ENCODE data around the gene GPR35. TPM values are rescaled to one million over a fixed set of nuclear protein-coding genes. Genes with fewer than 3 reads are reported as not detected.
"Not testable (repeated sequence)": the region's sequence is repeated elsewhere in the genome, so short reads cannot be mapped to it uniquely, and the experiment has no call there.

The GPR35 gene
- total RNA-seq, 2 donors from 2014 or later, result 0.55 to 0.71 TPM

DNA sequence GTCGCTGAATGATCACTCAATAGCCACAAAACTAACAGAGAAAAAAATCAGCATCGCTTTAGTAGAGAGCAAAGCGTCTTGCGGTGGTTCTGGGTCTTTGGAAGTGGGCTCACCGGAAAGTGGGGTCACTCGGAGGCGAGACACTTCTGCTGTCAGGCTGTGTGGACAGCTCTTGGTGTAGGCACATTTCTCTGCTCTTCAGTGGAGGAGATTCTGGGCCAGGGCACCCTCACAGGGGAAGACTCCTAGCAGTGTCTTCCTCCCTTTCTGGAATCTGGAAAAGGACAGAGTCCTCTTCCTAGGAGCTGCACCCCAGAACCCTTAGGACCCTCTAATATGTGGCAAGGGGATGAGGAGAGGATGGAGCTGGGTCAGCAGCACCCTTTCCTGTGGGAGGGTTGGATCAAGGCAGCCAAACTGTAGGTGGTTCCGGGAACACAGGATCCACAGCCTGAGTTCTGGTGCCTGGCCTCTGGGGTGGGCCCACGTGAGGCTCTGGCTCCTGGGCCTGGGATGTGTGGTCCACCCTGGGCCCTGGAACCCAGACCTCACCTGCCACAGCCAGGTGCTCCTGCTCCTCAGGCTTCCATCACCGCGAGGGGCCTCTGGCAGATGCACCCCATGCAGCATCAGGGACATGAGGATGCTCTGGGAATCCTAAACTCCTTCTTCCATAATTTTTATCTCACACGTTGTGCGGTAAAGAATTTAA, 25.1 kb downstream of the GPR35 start:
- Histone ChIP-seq H3K4me3 (ENCODE audit: low read length) (peak overlapping the region; percentile 59), H3K27ac (ENCODE audit: low read depth, low read length) (no peak overlapping the region), H3K4me1 (ENCODE audit: control insufficient read depth, insufficient read depth, low read length) (no peaks in the 10 kb centered on the region), H3K9ac (ENCODE audit: extremely low read depth, low read length, poor library complexity, severe bottlenecking) (no peak overlapping the region), H3K27me3 (ENCODE audit: control insufficient read depth, insufficient read depth, low read length, poor library complexity, severe bottlenecking) (no peaks in the 10 kb centered on the region), H3K36me3 (ENCODE audit: control insufficient read depth, insufficient read depth, low read length) (no peaks in the 10 kb centered on the region), H3K9me3 (ENCODE audit: control insufficient read depth, low read length) (peaks cover 23% of the 10 kb centered on the region)
- peak; percentile 22 for DNase-seq
- H3K4me3 Mint-ChIP-seq, result no peak overlapping the region
- H3K27ac Mint-ChIP-seq, result no peak overlapping the region
- peaks cover 18% of the 10 kb centered on the region for H3K9me3 Mint-ChIP-seq
- H3K4me1 Mint-ChIP-seq, result peaks cover 17% of the 10 kb centered on the region
- H3K27me3 Mint-ChIP-seq (ENCODE audit: insufficient read depth), result peaks cover 32% of the 10 kb centered on the region
- WGBS, 2 experiments (ENCODE audit: insufficient coverage in 1 of 2, insufficient read length in 1 of 2), result 88 to 94% methylated on average over 8 to 13 of the region's 13 CpGs
- H3K36me3 Mint-ChIP-seq (ENCODE audit: low read depth), result peaks cover 2% of the 10 kb centered on the region
- TF ChIP-seq, protein P1, sequence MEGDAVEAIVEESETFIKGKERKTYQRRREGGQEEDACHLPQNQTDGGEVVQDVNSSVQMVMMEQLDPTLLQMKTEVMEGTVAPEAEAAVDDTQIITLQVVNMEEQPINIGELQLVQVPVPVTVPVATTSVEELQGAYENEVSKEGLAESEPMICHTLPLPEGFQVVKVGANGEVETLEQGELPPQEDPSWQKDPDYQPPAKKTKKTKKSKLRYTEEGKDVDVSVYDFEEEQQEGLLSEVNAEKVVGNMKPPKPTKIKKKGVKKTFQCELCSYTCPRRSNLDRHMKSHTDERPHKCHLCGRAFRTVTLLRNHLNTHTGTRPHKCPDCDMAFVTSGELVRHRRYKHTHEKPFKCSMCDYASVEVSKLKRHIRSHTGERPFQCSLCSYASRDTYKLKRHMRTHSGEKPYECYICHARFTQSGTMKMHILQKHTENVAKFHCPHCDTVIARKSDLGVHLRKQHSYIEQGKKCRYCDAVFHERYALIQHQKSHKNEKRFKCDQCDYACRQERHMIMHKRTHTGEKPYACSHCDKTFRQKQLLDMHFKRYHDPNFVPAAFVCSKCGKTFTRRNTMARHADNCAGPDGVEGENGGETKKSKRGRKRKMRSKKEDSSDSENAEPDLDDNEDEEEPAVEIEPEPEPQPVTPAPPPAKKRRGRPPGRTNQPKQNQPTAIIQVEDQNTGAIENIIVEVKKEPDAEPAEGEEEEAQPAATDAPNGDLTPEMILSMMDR (conservative IDR thresholded peaks at IDR 0.05), result no peak

DNA sequence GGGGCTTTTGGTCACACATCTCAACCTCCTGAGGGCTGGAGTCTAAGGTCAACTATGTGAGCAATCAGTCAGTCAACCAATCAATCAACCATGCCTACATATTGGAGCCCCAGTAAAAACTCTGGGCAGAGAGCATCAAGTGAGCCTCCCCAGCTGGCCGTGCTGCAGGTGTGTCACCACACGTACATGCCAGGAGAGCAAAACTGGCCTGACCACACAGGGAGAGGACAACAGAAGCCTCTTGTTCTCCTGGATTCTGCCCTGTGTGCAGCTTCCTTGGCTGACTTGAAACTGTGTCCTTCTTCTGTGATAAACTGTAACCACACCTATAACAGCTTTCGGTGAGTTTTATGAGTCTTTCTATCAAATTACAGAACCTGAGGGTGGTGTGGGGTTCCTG, 25.9 kb downstream of the GPR35 start:
- TF ChIP-seq, protein P1 (conservative IDR thresholded peaks at IDR 0.05), result no peak
- Histone ChIP-seq H3K36me3 (ENCODE audit: control insufficient read depth, insufficient read depth, low read length) (no peaks in the 10 kb centered on the region), H3K9me3 (ENCODE audit: control insufficient read depth, low read length) (peaks cover 23% of the 10 kb centered on the region), H3K27ac (ENCODE audit: low read depth, low read length) (no peak overlapping the region), H3K4me1 (ENCODE audit: control insufficient read depth, insufficient read depth, low read length) (no peaks in the 10 kb centered on the region), H3K27me3 (ENCODE audit: control insufficient read depth, insufficient read depth, low read length, poor library complexity, severe bottlenecking) (no peaks in the 10 kb centered on the region), H3K9ac (ENCODE audit: extremely low read depth, low read length, poor library complexity, severe bottlenecking) (no peak overlapping the region), H3K4me3 (ENCODE audit: low read length) (peak overlapping the region; percentile 59)
- H3K27me3 Mint-ChIP-seq (ENCODE audit: insufficient read depth), result peaks cover 32% of the 10 kb centered on the region
- H3K36me3 Mint-ChIP-seq (ENCODE audit: low read depth), result peaks cover 2% of the 10 kb centered on the region
- peak; percentile 9 for DNase-seq
- no peak overlapping the region for H3K27ac Mint-ChIP-seq
- peak overlapping the region; percentile 33 for H3K4me3 Mint-ChIP-seq
- H3K9me3 Mint-ChIP-seq, result peaks cover 18% of the 10 kb centered on the region
- H3K4me1 Mint-ChIP-seq, result peaks cover 17% of the 10 kb centered on the region
- whole genome bisulfite sequencing, 2 experiments (ENCODE audit: insufficient coverage in 1 of 2, insufficient read length in 1 of 2), result 95 to 100% methylated on average over 2 to 3 of the region's 3 CpGs

DNA sequence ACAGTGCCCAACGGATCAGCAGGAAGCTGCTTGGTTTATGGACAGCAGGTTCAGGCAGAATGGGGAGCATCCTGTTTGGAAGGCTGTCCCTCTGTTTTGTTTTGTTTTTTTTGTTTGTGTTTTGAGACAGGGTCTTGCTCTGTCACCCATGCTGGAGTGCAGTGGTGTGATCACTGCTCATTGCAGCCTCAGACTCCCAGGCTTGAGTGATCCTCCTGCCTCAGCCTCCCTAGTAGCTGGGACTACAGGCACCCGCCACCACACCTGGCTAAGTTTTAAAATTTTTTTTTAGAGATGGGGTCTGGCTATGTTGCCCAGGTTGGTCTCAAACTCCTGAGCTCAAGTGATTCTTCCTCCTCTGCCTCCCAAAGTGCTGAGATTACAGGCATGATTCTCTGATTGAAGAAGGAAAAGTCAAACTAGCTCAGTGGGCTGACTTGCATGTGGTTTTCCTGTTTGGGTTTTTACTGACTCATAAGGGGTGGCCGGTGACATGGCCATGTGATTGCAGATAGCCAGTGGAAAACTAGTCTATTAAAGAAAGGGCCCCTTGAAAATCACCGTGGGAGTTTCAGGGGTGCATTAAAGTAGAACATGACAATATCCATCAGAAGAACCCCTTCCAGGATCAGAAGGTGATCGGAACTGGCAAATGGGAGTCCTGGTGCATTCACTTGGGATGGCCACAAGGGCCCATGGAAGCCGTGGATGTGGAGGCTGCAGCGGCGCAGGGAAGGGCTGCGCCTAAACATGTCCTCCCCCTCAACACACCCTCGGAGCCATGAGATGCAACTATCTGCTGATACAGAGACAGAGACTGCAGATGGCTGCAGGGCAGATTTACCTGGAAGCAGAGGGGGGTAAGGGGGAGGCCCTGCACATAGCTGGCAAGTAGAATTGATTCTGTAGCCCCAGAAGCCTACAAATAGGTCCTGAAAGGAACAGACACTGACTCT, 30.9 kb downstream of the GPR35 start:
- peak; percentile 37 for DNase-seq
- TF ChIP-seq, protein P1 (conservative IDR thresholded peaks at IDR 0.05), result no peak
- Mint-ChIP-seq H3K27me3 (ENCODE audit: insufficient read depth) (peaks cover 47% of the 10 kb centered on the region), H3K27ac (no peak overlapping the region), H3K9me3 (peaks cover 18% of the 10 kb centered on the region), H3K4me1 (no peaks in the 10 kb centered on the region), H3K36me3 (ENCODE audit: low read depth) (peaks cover 5% of the 10 kb centered on the region), H3K4me3 (no peak overlapping the region)
- no peaks in the 10 kb centered on the region for H3K36me3 ChIP-seq (ENCODE audit: control insufficient read depth, insufficient read depth, low read length)
- no peak overlapping the region for H3K4me3 ChIP-seq (ENCODE audit: low read length)
- WGBS, 2 experiments (ENCODE audit: insufficient coverage in 1 of 2, insufficient read length in 1 of 2), result 86 to 87% methylated on average over 5 to 10 of the region's 10 CpGs
- no peak overlapping the region for H3K27ac ChIP-seq (ENCODE audit: low read depth, low read length)
- H3K27me3 ChIP-seq (ENCODE audit: control insufficient read depth, insufficient read depth, low read length, poor library complexity, severe bottlenecking), result no peaks in the 10 kb centered on the region
- no peak overlapping the region for H3K9ac ChIP-seq (ENCODE audit: extremely low read depth, low read length, poor library complexity, severe bottlenecking)
- H3K4me1 ChIP-seq (ENCODE audit: control insufficient read depth, insufficient read depth, low read length), result no peaks in the 10 kb centered on the region
- H3K9me3 ChIP-seq (ENCODE audit: control insufficient read depth, low read length), result peaks cover 23% of the 10 kb centered on the region

DNA sequence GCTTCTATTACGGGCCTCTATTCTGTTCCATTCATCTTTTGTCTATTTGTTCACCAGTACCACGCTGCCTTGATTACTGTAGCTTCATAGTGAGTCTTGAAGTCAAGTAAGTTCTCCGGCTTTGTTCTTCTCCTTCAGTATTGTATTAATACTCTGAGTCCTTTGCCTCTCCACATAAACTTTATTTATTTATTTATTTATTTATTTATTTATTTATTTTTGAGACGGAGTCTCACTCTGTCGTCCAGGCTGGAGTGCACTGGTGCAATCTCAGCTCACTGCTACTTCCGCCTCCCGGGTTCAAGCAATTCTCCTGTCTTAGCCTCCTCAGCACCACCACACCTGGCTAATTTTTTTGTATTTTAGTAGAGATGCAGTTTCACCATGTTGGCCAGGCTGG, 34.6 kb downstream of the GPR35 start:
- H3K4me1 ChIP-seq (ENCODE audit: control insufficient read depth, insufficient read depth, low read length); H3K27ac Mint-ChIP-seq; H3K9ac ChIP-seq (ENCODE audit: extremely low read depth, low read length, poor library complexity, severe bottlenecking); H3K4me3 Mint-ChIP-seq; H3K27me3 ChIP-seq (ENCODE audit: control insufficient read depth, insufficient read depth, low read length, poor library complexity, severe bottlenecking); H3K36me3 Mint-ChIP-seq (ENCODE audit: low read depth); H3K27ac ChIP-seq (ENCODE audit: low read depth, low read length); H3K36me3 ChIP-seq (ENCODE audit: control insufficient read depth, insufficient read depth, low read length); H3K4me3 ChIP-seq (ENCODE audit: low read length); H3K4me1 Mint-ChIP-seq: not testable (repeated sequence)
- WGBS, 2 experiments (ENCODE audit: insufficient coverage in 1 of 2, insufficient read length in 1 of 2), result 86 to 88% methylated on average over 5 to 7 of the region's 7 CpGs
- peaks cover 34% of the 10 kb centered on the region for H3K27me3 Mint-ChIP-seq (ENCODE audit: insufficient read depth)
- DNase-seq, result peak; percentile 5
- peaks cover 29% of the 10 kb centered on the region for H3K9me3 ChIP-seq (ENCODE audit: control insufficient read depth, low read length)
- peaks cover 18% of the 10 kb centered on the region for H3K9me3 Mint-ChIP-seq
